Measurements from ENCODE around the gene FFAR2. TPM values are rescaled to one million over a fixed set of nuclear protein-coding genes. Genes with fewer than 3 reads are reported as not detected.

FFAR2 gene
- total and polyA plus RNA-seq, 2 donors (not counting 3 experiments of a cell fraction or from before 2014, with no cell fraction given) = not detected

GRCh38 chr19:35449359-35450043, 1.4 kb downstream of the FFAR2 start:
- Histone ChIP-seq H3K4me2 (ENCODE audit: insufficient read depth, low read length) (no peak overlapping the region), H3K9ac (replicated peaks; ENCODE audit: extremely low read depth, insufficient read depth, low read length) (no peak overlapping the region), H3K36me3 (ENCODE audit: control insufficient read depth in 2 of 2, extremely low read depth in 1 of 2, insufficient read depth in 2 of 2, low read length in 2 of 2) (no peaks in the 10 kb centered on the region), H3K9me1 (replicated peaks; ENCODE audit: control insufficient read depth, extremely low read depth, insufficient read depth, low read length) (no peaks in the 10 kb centered on the region), H3K4me1 (ENCODE audit: control insufficient read depth, extremely low read depth, insufficient read depth, low read length) (no peaks in the 10 kb centered on the region), H4K20me1 (replicated peaks; ENCODE audit: control insufficient read depth, extremely low read depth, insufficient read depth, low read length) (no peaks in the 10 kb centered on the region), H3K4me3 (replicated peaks in 1 of 3; ENCODE audit: insufficient read depth in 1 of 3, low read depth in 1 of 3, low read length in 3 of 3) (no peak overlapping the region), H3K79me2 (ENCODE audit: control insufficient read depth, insufficient read depth, low read length) (no peaks in the 10 kb centered on the region), H2AFZ (ENCODE audit: low read depth, low read length) (no peak overlapping the region), H3K27me3 (ENCODE audit: control insufficient read depth in 2 of 2, insufficient read depth in 2 of 2, low read length in 2 of 2) (no peaks in the 10 kb centered on the region), H3K9me3 (replicated peaks; ENCODE audit: control insufficient read depth, insufficient read depth, low read length) (no peaks in the 10 kb centered on the region), H3K27ac (ENCODE audit: insufficient read depth, low read depth, low read length) (no peak overlapping the region)
- no peak for DNase-seq (ENCODE audit: low read depth, low spot score)
- intact Hi-C loops (cut with micrococcal nuclease) (no loop called here), dilution Hi-C loops (cut with MboI; ENCODE audit: extremely low pct_ligation_motif_present, low sequenced_read_pairs) (no loop called here)
- BruUV-seq (replicated peaks) = no TSS peak
- ChIA-PET POLR2A (no interaction called here), CTCF (no interaction called here)
- TF ChIP-seq POLR2AphosphoS5 (IDR thresholded peaks at IDR 0.05; ENCODE audit: insufficient read depth, low read depth, low read length) (no peak), EZH2 (IDR thresholded peaks at IDR 0.05; ENCODE audit: borderline replicate concordance, low read depth, low read length, severe bottlenecking) (no peak), JUN (IDR thresholded peaks at IDR 0.05; ENCODE audit: borderline replicate concordance, insufficient read depth, insufficient read length, low read depth) (no peak), FOS (IDR thresholded peaks at IDR 0.05; ENCODE audit: borderline replicate concordance, insufficient read depth, low read length) (no peak), POLR2A (IDR thresholded peaks at IDR 0.05; ENCODE audit: low read depth, low read length) (no peak), MYC (IDR thresholded peaks at IDR 0.05; ENCODE audit: low read depth, low read length) (no peak), GATA2 (IDR thresholded peaks at IDR 0.05; ENCODE audit: insufficient read depth, insufficient read length, low read depth, low read length) (no peak)
- TF ChIP-seq, protein P1, sequence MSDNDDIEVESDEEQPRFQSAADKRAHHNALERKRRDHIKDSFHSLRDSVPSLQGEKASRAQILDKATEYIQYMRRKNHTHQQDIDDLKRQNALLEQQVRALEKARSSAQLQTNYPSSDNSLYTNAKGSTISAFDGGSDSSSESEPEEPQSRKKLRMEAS (IDR thresholded peaks at IDR 0.05; ENCODE audit: insufficient read depth, insufficient read length) = no peak
- TF ChIP-seq, protein P2, sequence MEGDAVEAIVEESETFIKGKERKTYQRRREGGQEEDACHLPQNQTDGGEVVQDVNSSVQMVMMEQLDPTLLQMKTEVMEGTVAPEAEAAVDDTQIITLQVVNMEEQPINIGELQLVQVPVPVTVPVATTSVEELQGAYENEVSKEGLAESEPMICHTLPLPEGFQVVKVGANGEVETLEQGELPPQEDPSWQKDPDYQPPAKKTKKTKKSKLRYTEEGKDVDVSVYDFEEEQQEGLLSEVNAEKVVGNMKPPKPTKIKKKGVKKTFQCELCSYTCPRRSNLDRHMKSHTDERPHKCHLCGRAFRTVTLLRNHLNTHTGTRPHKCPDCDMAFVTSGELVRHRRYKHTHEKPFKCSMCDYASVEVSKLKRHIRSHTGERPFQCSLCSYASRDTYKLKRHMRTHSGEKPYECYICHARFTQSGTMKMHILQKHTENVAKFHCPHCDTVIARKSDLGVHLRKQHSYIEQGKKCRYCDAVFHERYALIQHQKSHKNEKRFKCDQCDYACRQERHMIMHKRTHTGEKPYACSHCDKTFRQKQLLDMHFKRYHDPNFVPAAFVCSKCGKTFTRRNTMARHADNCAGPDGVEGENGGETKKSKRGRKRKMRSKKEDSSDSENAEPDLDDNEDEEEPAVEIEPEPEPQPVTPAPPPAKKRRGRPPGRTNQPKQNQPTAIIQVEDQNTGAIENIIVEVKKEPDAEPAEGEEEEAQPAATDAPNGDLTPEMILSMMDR (IDR thresholded peaks at IDR 0.05; ENCODE audit: extremely low read depth in 1 of 2, insufficient read depth in 1 of 2, low read depth in 1 of 2, low read length in 2 of 2) = no peak
- FAIRE-seq = no peak
